HG02840 (cell line): ENCODE data around the gene JAG1.

Source experiments
- ATAC-seq: cut with Tn5 transposase; IDR thresholded peaks from one replicate; pipeline ENCODE4 v1.9.1; 2021; ENCODE audit warnings: mild to moderate bottlenecking, moderate library complexity, moderate number of reproducible peaks; ENCODE audit not compliant: unreplicated experiment, low FRiP score

The JAG1 gene

GRCh38 chr20:10669843-10670446 is 3.9 kb downstream of the JAG1 start:
- ATAC-seq, result no peak

GRCh38 chr20:10668677-10669368 is 5.0 kb downstream of the JAG1 start:
- no peak for ATAC-seq

GRCh38 chr20:10667560-10668167 is 6.1 kb downstream of the JAG1 start:
- ATAC-seq, result no peak

GRCh38 chr20:10667077-10667401 is 6.8 kb downstream of the JAG1 start:
- ATAC-seq, result no peak

GRCh38 chr20:10666221-10667076 is 7.3 kb downstream of the JAG1 start:
- no peak for ATAC-seq

- no peak for ATAC-seq
These were observed 8.0 kb downstream of the JAG1 start for GRCh38 chr20:10665791-10666190.

GRCh38 chr20:10665027-10665561 is 8.7 kb downstream of the JAG1 start:
- ATAC-seq, result no peak

GRCh38 chr20:10663756-10664155 is 10.0 kb downstream of the JAG1 start:
- no peak for ATAC-seq

- ATAC-seq, result no peak
These were observed 10.9 kb downstream of the JAG1 start for GRCh38 chr20:10662661-10663458.

GRCh38 chr20:10662151-10662550 is 11.6 kb downstream of the JAG1 start:
- ATAC-seq, result no peak

GRCh38 chr20:10661261-10661660 is 12.5 kb downstream of the JAG1 start:
- ATAC-seq, result no peak

- no peak for ATAC-seq
These were observed 13.1 kb downstream of the JAG1 start for GRCh38 chr20:10660661-10661060.

GRCh38 chr20:10659651-10660601 is 13.9 kb downstream of the JAG1 start:
- ATAC-seq, result no peak

GRCh38 chr20:10658876-10659632 is 14.7 kb downstream of the JAG1 start:
- ATAC-seq, result no peak

GRCh38 chr20:10658051-10658823 is 15.6 kb downstream of the JAG1 start:
- ATAC-seq, result no peak

- ATAC-seq, result no peak
These were observed 16.3 kb downstream of the JAG1 start for GRCh38 chr20:10657453-10657852.
